ENCODE data around the gene CCDC167. TPM values are rescaled to one million over a fixed set of nuclear protein-coding genes. Genes with fewer than 3 reads are reported as not detected.
"Not testable (repeated sequence)": the region's sequence is repeated elsewhere in the genome, so short reads cannot be mapped to it uniquely, and the experiment has no call there.

The CCDC167 gene
- polyA plus RNA-seq, 3 donors = 23.4 to 31.2 (median 29.6) TPM

GRCh38 chr6:37513576-37513975 is 13.9 kb upstream of the CCDC167 start:
- DNase-seq = no peak

- no peak for DNase-seq
Observed at GRCh38 chr6:37513155-37513554, 13.5 kb upstream of the CCDC167 start.

- DNase-seq = no peak
Observed at GRCh38 chr6:37512400-37513011, 12.8 kb upstream of the CCDC167 start.

- DNase-seq = no peak
Observed at GRCh38 chr6:37511910-37512399, 12.3 kb upstream of the CCDC167 start.

- DNase-seq = no peak
Observed at GRCh38 chr6:37511201-37511600, 11.5 kb upstream of the CCDC167 start.

- DNase-seq = no peak
Observed at GRCh38 chr6:37507690-37508421, 8.2 kb upstream of the CCDC167 start.

GRCh38 chr6:37507077-37507476 is 7.4 kb upstream of the CCDC167 start:
- no peak for DNase-seq

- no peak for DNase-seq
Observed at GRCh38 chr6:37506479-37506878, 6.8 kb upstream of the CCDC167 start.

- no peak for DNase-seq
Observed at GRCh38 chr6:37504024-37504423, 4.3 kb upstream of the CCDC167 start.

- no peak for DNase-seq
Observed at GRCh38 chr6:37503309-37503965, 3.7 kb upstream of the CCDC167 start.

- DNase-seq = no peak
Observed at GRCh38 chr6:37502703-37503291, 3.1 kb upstream of the CCDC167 start.

GRCh38 chr6:37501632-37502491 is 2.2 kb upstream of the CCDC167 start:
- no peak for DNase-seq

GRCh38 chr6:37500904-37501303 is 1.2 kb upstream of the CCDC167 start:
- not testable (repeated sequence) for DNase-seq

GRCh38 chr6:37500294-37500608 is 558 bp upstream of the CCDC167 start:
- no peak for DNase-seq

- DNase-seq = no peak
Observed at GRCh38 chr6:37496951-37497885, 2.5 kb downstream of the CCDC167 start.

- DNase-seq = no peak
Observed at GRCh38 chr6:37495244-37495934, 4.3 kb downstream of the CCDC167 start.

GRCh38 chr6:37493661-37493995 is 6.1 kb downstream of the CCDC167 start:
- no peak for DNase-seq

GRCh38 chr6:37492991-37493660 is 6.6 kb downstream of the CCDC167 start:
- DNase-seq = no peak

GRCh38 chr6:37492236-37492972 is 7.3 kb downstream of the CCDC167 start:
- DNase-seq = no peak

All from renal pelvis (tissue), 4 donors.